SU-DHL-6 (cell line): Measurements from ENCODE around the gene DNASE1L2.

Experiments used
- CTCF ChIP-seq: fragments of 200-600 bp; sonication (generic); IDR thresholded peaks from one replicate; pipeline ENCODE4 v1.5.1; 2017; ENCODE audit warnings: antibody characterized with exemption, mild to moderate bottlenecking, low read length, moderate library complexity; ENCODE audit not compliant: insufficient read depth, poor library complexity, severe bottlenecking
- EZH2phosphoT487 ChIP-seq: fragments of 200-600 bp; sonication (generic), shearing (Covaris generic); conservative IDR thresholded peaks from 2 replicates; pipeline ENCODE4 v1.6.1; 2018; ENCODE audit warnings: mild to moderate bottlenecking, antibody characterized with exemption, low read length, moderate library complexity, mixed read lengths

GRCh38 chr16:2231016-2231931 is 5.0 kb upstream of the DNASE1L2 start:
- TF ChIP-seq CTCF (no peak), EZH2phosphoT487 (no peak)
